Neural crest cell (in vitro differentiated cells): Measurements from ENCODE around the gene DDR1. TPM values are rescaled to one million over a fixed set of nuclear protein-coding genes. Genes with fewer than 3 reads are reported as not detected.

ENCODE experiments used
- DNase-seq: peaks from one replicate; pipeline ENCODE4 v3.0.0; 2021; ENCODE audit warnings: low read depth, mixed read lengths, low spot score
- H3K27ac Mint-ChIP-seq: one replicate; pipeline ENCODE4 v1.8.0; 2021; ENCODE audit warnings: mild to moderate bottlenecking, mixed read lengths; ENCODE audit not compliant: unreplicated experiment
- H3K27me3 Mint-ChIP-seq: 2 replicates; pipeline ENCODE4 v1.8.0; 2021; ENCODE audit warnings: low read depth, mild to moderate bottlenecking, mixed read lengths
- H3K36me3 Mint-ChIP-seq: 2 replicates; pipeline ENCODE4 v1.8.0; 2021; ENCODE audit warnings: low read depth, mild to moderate bottlenecking, mixed read lengths
- H3K4me1 Mint-ChIP-seq: 2 replicates; pipeline ENCODE4 v1.8.0; 2021; ENCODE audit warnings: mixed read lengths
- H3K4me3 Mint-ChIP-seq: one replicate; pipeline ENCODE4 v1.8.0; 2021; ENCODE audit warnings: mild to moderate bottlenecking, mixed read lengths
- H3K9me3 Mint-ChIP-seq: 2 replicates; pipeline ENCODE4 v1.8.0; 2021; ENCODE audit warnings: mixed read lengths
- CTCF ChIP-seq: fragments of 200-600 bp; sonication (generic); conservative IDR thresholded peaks from 2 replicates; pipeline ENCODE4 v1.5.0; 2021; ENCODE audit warnings: antibody characterized with exemption, mild to moderate bottlenecking
- total RNA-seq: library from RNA; stranded (reverse); gene quantifications from 2 replicates; pipeline ENCODE4 v1.2.1, GENCODE V29; 2021

DDR1 gene
- total RNA-seq, 1 donor from 2014 or later: 178 TPM

DNA sequence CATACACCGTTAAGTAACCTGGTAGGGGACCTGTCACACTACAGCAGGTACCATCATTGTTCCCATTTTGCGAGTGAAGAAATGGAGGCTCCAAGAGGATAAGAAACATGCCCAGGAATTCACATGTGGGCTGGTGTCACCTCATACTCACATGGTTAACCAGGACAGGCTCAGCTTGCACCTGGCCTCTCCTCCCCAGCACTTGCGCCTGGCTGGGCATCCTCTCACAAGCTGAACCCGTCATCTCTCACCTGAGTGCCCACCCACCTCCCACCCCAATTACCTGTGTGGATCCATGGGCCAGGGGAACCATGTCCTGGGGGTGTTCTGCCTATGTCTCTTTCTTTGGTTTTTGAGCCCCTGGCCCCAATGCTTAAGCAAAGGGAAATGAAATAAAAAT, 46.2 kb downstream of the DDR1 start:
- TF ChIP-seq CTCF: no peak
- H3K4me1 Mint-ChIP-seq: no peaks in the 10 kb centered on the region
- H3K9me3 Mint-ChIP-seq: peaks cover 12% of the 10 kb centered on the region
- H3K36me3 Mint-ChIP-seq: peaks cover 28% of the 10 kb centered on the region
- H3K4me3 Mint-ChIP-seq: no peak overlapping the region
- no peak for DNase-seq
- no peak overlapping the region for H3K27ac Mint-ChIP-seq
- no peaks in the 10 kb centered on the region for H3K27me3 Mint-ChIP-seq

DNA sequence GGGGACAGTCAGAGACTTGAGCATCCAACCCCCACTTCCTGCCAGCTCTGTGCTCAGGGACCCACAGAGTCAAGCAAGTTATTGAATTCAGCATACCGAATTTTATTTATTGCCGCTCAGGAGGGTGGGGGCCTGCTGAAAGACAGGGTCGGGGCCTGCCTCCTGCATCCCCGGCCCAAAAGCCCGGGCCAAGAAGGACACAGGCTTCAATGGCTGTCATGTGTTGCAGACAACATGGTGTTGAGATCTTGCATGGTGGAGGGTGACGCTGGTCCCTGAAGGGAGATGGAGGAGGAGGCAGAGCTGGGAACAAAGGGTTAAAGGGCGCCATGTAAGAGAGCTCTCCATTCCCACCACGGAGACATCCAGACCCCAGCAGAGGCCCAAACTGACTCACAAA, 47.0 kb downstream of the DDR1 start:
- H3K4me3 Mint-ChIP-seq: no peak overlapping the region
- no peak for DNase-seq
- no peaks in the 10 kb centered on the region for H3K4me1 Mint-ChIP-seq
- H3K27me3 Mint-ChIP-seq: no peaks in the 10 kb centered on the region
- H3K27ac Mint-ChIP-seq: no peak overlapping the region
- H3K36me3 Mint-ChIP-seq: peaks cover 27% of the 10 kb centered on the region
- peaks cover 12% of the 10 kb centered on the region for H3K9me3 Mint-ChIP-seq
- TF ChIP-seq CTCF: no peak

DNA sequence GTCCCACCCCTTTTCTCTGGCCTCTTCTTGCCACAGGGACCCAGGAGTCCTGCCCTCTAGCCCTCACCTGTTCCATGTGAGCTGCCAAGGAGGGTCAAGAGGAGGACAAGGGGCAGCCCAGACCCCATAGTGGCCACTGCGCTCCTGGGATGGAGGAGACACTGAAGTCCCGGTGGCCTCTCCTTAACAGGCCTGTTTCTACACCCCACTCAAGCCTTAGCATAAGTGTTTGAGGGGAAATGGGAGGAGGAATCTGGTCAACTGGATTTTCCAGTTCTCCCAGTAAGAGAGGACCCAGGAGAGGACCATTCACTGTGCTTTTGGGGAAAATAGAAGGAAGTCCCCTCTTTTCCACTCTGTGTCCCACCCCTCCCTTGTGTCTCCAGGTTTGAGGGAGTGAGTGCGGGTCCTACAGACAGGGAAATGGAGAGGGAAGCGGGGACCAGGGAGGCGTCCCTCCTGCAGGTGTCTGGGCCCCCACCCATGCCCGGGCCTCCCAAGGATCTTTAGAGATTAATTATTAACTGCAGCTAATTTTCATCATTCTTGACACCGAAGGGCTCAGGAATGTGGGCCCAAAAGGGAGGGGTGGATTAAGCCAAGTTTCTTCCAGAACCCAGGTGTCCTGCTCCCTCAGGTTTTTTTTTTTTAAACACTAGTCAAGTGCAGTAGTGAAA, 47.8 kb downstream of the DDR1 start, which contains the start of gene SFTA2:
TSS of gene SFTA2 (minus strand) at position 202 of the 677 bp plus-strand sequence. CDS start at position 128, 74 bp downstream.
- Mint-ChIP-seq H3K27ac (peak within 1 kb of the TSS; percentile 51), H3K36me3 (peaks cover 23% of the 10 kb centered on the region), H3K27me3 (no peaks in the 10 kb centered on the region), H3K4me3 (no peak within 1 kb of the TSS), H3K9me3 (peaks cover 12% of the 10 kb centered on the region), H3K4me1 (no peaks in the 10 kb centered on the region)
- no peak for DNase-seq
- TF ChIP-seq CTCF: no peak

DNA sequence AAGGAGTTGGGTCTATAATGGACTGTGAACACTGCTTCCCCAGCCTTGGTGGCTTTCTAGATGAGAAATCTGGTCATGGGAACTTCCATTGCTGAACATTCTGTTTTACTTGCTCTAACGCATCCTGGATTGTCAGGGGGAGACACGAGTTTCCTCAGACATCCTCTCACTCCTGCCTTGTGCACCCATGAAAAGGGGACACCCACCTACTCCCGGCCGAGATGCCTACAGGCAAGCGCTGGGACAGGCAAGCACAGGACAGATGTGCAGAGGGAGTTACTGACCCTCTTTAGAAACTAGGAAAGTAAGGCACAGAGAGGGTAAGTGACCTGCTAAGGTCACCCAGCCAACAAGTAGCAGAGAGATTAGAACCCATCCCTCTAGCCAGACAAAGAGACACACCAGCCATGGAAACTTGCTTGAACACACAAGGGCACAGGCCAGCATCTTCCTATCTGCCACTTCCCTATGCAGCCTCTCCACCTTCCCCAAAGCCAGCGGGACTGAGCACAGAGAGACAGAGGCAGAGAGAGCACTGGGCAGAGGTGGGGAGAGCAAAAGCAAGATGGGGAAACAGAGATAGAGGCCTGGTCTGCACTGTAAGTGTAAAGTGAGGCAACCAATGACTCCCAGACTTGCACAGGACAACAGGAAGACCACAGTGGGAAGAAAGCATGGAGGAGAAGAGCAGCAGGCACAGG, 48.5 kb downstream of the DDR1 start:
- Mint-ChIP-seq H3K4me3 (no peak overlapping the region), H3K4me1 (no peaks in the 10 kb centered on the region), H3K27me3 (no peaks in the 10 kb centered on the region), H3K9me3 (peaks cover 12% of the 10 kb centered on the region), H3K36me3 (peaks cover 18% of the 10 kb centered on the region), H3K27ac (peak overlapping the region; percentile 51)
- TF ChIP-seq CTCF: no peak
- DNase-seq: no peak

DNA sequence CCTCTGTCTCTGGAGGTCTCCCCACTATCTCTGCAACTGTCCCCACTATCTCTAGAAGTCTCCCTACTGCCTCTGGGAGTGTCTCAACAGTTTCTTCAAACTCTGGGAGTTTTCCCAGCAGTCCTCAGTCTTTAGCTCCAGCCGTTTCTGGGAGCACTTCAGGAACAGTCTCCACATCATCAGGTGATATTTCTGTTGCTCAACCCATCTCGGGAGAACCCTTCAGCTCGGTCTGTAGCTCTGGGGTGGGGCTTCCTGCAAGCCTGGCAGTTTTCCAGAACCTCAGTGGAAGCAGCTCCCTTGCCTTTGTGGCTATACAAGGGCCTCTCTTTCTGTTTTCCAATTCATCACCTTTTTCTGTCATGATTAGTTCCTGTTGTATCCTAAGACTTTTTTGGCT, 50.7 kb downstream of the DDR1 start:
- H3K27me3 Mint-ChIP-seq: no peaks in the 10 kb centered on the region
- no peak overlapping the region for H3K4me3 Mint-ChIP-seq
- H3K27ac Mint-ChIP-seq: peak overlapping the region; percentile 46
- H3K36me3 Mint-ChIP-seq: peaks cover 2% of the 10 kb centered on the region
- DNase-seq: no peak
- H3K9me3 Mint-ChIP-seq: no peaks in the 10 kb centered on the region
- no peak for TF ChIP-seq CTCF
- H3K4me1 Mint-ChIP-seq: no peaks in the 10 kb centered on the region
